Inferior parietal cortex (tissue), 1 donor: ENCODE measurements around the gene RTN3.
"Not testable (repeated sequence)": the region's sequence is repeated elsewhere in the genome, so short reads cannot be mapped to it uniquely, and the experiment has no call there.

ENCODE experiments used
- DNase-seq: peaks from one replicate; pipeline ENCODE4 v3.0.0-alpha.2; 2016; ENCODE audit errors: extremely low spot score

Gene RTN3, protein sequence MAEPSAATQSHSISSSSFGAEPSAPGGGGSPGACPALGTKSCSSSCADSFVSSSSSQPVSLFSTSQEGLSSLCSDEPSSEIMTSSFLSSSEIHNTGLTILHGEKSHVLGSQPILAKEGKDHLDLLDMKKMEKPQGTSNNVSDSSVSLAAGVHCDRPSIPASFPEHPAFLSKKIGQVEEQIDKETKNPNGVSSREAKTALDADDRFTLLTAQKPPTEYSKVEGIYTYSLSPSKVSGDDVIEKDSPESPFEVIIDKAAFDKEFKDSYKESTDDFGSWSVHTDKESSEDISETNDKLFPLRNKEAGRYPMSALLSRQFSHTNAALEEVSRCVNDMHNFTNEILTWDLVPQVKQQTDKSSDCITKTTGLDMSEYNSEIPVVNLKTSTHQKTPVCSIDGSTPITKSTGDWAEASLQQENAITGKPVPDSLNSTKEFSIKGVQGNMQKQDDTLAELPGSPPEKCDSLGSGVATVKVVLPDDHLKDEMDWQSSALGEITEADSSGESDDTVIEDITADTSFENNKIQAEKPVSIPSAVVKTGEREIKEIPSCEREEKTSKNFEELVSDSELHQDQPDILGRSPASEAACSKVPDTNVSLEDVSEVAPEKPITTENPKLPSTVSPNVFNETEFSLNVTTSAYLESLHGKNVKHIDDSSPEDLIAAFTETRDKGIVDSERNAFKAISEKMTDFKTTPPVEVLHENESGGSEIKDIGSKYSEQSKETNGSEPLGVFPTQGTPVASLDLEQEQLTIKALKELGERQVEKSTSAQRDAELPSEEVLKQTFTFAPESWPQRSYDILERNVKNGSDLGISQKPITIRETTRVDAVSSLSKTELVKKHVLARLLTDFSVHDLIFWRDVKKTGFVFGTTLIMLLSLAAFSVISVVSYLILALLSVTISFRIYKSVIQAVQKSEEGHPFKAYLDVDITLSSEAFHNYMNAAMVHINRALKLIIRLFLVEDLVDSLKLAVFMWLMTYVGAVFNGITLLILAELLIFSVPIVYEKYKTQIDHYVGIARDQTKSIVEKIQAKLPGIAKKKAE

DNA sequence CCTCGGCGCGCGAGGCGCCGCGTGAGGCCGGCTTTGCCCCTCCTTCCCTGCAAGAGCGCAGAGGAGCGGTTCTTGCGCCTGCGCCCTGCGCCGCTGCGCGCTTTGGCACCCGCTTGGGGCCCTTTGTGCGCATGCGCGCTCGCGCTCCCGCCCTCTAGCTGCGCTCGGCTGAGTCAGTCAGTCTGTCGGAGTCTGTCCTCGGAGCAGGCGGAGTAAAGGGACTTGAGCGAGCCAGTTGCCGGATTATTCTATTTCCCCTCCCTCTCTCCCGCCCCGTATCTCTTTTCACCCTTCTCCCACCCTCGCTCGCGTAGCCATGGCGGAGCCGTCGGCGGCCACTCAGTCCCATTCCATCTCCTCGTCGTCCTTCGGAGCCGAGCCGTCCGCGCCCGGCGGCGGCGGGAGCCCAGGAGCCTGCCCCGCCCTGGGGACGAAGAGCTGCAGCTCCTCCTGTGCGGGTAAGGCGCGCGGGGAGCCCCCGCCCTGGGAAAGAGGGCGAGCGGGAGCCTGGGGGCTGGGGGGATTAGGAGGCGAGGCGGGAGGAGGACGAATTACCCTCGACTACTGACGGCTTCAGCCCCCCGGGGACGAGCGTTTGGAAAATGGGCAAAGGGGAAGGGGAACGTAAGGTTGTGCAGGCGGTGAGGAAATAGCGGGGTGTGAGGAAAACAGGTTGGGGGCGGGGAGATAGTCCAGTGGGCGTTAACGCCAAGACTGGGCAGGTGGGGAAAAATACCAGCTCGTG, at the start of gene RTN3:
TSS of gene RTN3 (plus strand) at position 180 of the 745 bp plus-strand sequence. CDS start at position 317, 137 bp downstream.
- peak; percentile 97 for DNase-seq

DNA sequence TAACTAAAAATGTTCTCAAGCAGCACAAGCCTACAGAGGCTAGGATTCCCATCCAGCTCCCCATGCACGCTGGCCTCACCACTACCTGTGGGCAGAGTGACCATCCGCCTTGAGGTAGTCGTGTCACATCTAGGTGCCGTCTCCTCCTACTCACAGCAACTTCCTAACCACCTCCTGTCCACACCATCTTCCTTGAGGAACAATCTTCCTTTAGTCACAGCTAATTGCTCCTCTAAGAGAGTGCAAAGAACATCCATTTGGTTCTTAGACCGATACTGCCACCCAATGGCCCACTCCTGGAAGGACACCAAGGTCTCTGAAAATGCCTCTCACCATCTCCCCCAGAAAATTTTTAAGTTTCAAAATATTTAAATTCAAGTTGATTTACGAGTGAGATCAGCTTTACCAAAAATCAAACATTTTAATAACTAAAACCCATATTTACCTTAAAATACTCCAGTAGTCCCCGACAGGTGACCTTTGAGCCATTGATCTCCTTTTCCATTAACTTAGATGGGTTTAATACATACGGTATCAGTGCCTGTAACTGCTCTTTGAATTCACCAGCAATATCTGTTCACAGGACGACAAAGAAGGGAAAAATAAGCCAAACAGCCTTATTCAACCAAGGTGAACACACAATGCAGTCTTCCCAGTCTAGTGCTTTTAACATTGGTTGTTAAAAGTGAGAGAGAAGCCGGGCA, 45.4 kb upstream of the RTN3 start:
- DNase-seq: peak; percentile 91

GRCh38 chr11:63638436-63638835, 42.9 kb upstream of the RTN3 start:
- not testable (repeated sequence) for DNase-seq

- peak; percentile 51 for DNase-seq
Measured at GRCh38 chr11:63639199-63639832, 42.0 kb upstream of the RTN3 start.

- no peak for DNase-seq
Measured at GRCh38 chr11:63641727-63642126, 39.6 kb upstream of the RTN3 start.

- no peak for DNase-seq
Measured at GRCh38 chr11:63643205-63643604, 38.1 kb upstream of the RTN3 start.

DNA sequence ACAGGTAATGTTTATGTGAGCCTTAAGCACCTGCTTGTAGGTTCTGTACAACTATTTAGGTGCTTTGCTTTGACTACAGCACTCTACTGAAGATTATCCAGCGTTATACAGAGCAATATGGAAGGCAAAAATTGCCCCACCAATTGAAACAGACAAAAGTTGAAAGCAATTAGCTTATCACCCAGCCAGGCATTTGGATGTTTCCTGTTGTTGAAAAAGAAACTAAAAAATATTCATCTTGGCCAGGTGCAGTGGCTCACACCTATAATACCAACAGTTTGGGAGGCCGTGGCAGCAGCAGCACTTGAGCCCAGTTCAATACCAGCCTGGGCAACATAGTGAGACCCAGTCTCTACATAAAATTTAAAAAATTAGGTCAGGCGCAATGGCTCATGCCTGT, 28.6 kb upstream of the RTN3 start:
- no peak for DNase-seq

- DNase-seq: no peak
Measured at GRCh38 chr11:63660972-63661371, 20.3 kb upstream of the RTN3 start.

DNA sequence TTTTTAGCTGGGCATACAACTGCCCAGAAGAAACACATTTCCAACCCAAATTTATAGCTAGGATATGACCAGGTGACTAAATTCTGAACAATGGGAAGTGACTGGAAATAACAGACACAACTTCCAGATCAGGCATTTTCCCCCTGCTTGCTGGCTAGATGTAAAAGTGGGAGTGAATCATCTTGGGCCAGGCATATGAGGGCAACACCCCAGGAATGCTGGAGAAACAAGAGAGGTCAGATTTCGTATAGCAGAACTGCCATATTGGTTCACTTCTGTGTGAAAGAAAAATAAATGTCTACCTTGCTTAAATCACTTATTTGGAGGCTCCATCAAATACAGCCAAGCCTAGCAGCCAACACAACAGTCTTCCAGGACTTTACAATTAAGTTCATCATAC, 17.5 kb upstream of the RTN3 start:
- DNase-seq: no peak

GRCh38 chr11:63666874-63667273, 14.4 kb upstream of the RTN3 start:
- no peak for DNase-seq

GRCh38 chr11:63667995-63668795, 13.1 kb upstream of the RTN3 start:
- no peak for DNase-seq

DNA sequence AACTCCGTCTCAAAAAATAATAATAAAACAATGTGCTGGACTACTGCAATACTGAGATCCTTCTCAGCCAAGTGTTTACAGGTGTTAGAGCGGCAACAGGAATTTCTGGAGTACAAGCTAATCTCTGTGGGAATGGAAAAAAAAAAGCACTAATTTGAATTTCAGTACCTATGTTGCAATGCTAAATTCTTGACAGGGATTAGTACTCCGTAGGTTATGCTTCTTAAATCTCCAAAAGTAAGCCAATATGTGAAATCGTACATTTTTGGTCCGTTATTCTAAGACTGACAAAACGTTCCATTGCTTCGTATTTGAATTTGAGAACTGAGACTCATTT, 11.2 kb upstream of the RTN3 start:
- DNase-seq: no peak

DNA sequence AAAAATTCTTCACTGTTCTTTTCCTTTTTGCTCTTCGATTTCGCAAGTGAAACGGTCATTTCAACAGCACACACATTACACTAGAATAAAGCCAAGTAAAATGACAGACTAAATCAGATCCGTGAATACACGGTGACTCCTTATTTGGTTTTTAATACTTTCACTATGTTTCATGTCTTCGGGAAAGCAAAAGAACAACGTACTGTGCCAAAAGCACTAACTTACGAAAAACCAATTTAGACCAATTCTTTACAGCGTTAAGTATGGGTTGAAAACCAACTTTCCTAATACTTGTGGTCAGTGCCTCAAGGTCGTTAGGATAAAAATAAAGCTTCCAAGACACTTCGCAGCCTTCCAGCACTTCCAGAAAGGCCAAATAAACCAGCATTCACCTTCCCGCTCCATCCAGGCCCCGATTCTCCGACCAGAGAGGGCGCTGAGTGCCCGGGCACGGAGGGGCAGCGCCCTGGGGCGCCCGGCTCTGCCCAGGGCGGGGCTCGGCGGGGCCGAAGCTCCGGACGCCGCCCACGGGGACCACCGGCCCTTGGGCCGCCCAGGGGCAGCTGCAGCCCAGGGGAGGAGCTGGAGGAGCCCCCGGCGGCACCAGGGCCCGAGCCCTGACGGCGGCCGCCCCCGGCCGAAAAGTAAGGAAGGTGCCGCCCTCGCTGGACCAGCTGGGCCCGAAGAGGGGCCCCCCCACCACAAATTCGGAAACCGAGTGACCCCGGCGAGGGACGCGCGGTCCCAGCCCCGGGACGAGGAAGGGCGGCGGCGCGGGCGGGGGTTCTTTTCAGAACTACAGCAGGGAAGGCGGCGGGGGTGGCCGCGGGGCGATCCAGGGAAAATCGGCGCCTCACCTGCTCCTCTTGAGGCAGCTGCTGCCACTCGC, 10.6 kb upstream of the RTN3 start:
- DNase-seq: peak; percentile 71

- DNase-seq: peak; percentile 95
Measured at GRCh38 chr11:63671322-63672155, 9.8 kb upstream of the RTN3 start, which contains the start of gene ATL3. ATL3 (minus strand) TSS chr11:63671376; CDS start chr11:63671335, 41 bp downstream.

DNA sequence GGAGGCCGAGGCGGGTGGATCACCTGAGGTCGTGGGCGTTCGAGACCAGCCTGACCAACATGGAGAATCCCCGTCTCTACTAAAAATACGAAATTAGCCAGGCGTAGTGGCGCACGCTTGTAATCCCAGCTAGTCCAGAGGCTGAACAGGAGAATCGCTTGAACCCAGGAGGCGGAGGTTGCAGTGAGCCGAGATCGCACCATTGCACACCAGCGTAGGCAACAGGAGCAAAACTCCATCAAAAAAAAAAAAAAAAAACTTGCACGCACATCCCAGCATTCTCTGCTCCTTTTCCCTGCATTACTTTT, 9.2 kb upstream of the RTN3 start:
- no peak for DNase-seq

DNA sequence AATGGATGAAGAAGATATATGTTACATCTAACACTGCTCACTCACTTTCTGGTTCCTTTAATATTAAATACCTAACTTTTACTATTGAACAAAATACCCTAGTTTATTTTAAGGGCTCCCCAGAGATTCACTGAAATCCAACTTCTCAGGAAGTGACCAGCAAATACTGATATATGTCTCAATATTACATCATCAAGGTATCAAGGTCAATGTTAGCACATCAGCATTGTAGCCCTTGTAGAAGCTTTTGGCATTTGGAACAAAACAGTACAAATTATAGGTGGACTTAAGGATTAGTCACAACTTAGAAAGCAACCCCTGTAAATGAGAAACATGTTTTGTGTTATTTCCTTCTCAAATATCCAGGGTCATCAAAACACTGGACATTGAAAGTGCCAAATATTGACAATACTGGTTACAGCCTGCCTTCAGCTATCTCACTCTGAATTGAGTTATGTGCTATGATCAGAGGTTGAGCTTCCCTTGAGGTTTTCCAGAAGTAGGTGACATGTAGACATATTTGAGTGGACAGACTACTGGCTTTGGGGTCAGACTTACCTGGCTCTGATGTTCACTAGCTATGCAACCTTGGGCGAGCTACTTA, 8.3 kb upstream of the RTN3 start:
- no peak for DNase-seq

DNA sequence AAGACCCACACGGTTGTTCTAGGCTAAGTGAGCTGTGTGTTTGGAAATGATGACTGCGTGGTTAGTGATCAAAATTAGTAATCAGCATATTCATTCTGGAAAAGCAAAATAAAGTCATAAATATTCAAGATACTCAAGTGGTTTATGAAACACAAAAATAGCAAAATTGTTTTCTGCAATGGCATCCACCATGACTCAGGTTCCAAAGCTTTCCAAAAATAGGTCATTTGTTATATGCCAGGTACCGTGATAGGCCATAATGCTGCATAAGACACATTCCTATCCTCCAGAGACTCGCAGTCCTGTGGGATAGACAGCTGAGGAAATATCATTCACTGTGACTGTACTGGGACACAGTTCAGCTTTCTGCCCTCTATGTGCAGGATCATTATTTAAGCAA, 7.7 kb upstream of the RTN3 start:
- DNase-seq: no peak
